ENCODE measurements around the gene RYR1. TPM values are rescaled to one million over a fixed set of nuclear protein-coding genes. Genes with fewer than 3 reads are reported as not detected.
"Not testable (repeated sequence)": the region's sequence is repeated elsewhere in the genome, so short reads cannot be mapped to it uniquely, and the experiment has no call there.

Gene RYR1
- total and polyA plus RNA-seq, 3 experiments from 2014 or later: 0.71 to 3.3 (median 1.4) TPM

- DNase-seq: no peak
- no peaks in the 10 kb centered on the region for H3K9me3 Mint-ChIP-seq
- H3K27me3 ChIP-seq (ENCODE audit: insufficient read depth, low read length, poor library complexity, severe bottlenecking): no peaks in the 10 kb centered on the region
- peaks cover 28% of the 10 kb centered on the region for H3K36me3 ChIP-seq (ENCODE audit: insufficient read depth, low read length)
- POLR2A ChIA-PET: no interaction called here
- H3K27ac ChIP-seq (ENCODE audit: low read depth, low read length): no peak overlapping the region
- H3K27ac Mint-ChIP-seq: peak overlapping the region in 1 of 8 donors; percentile 8
- CTCF ChIA-PET: no interaction called here
- no peak overlapping the region for H3K4me3 ChIP-seq (ENCODE audit: low read length)
- peak overlapping the region in 1 of 7 donors; percentile 40 for H3K4me3 Mint-ChIP-seq
- no peaks in the 10 kb centered on the region for H3K9me3 ChIP-seq (ENCODE audit: low read length)
- H3K4me1 ChIP-seq (ENCODE audit: insufficient read depth, low read length): no peaks in the 10 kb centered on the region
- peaks cover 6 to 13% (median 12%) of the 10 kb centered on the region in 3 donors for H3K4me1 Mint-ChIP-seq
- no peaks in the 10 kb centered on the region for H3K27me3 Mint-ChIP-seq
- H3K36me3 Mint-ChIP-seq: peaks cover 0 to 67% (median 16%) of the 10 kb centered on the region in 3 donors
Measured at GRCh38 chr19:38597075-38597474, 163.6 kb downstream of the RYR1 start.

- DNase-seq: no peak
- ChIA-PET POLR2A (no interaction called here), CTCF (interaction anchor here (0.7 kb wide), 1 partner anchor 17 kb away, joined by 3 read pairs; no protein-coding TSS in a partner anchor)
- H3K9me3 Mint-ChIP-seq: no peaks in the 10 kb centered on the region
- no peaks in the 10 kb centered on the region for H3K4me1 ChIP-seq (ENCODE audit: insufficient read depth, low read length)
- H3K4me1 Mint-ChIP-seq: peaks cover 6 to 13% (median 12%) of the 10 kb centered on the region in 3 donors
- H3K27ac Mint-ChIP-seq: peak overlapping the region in 1 of 8 donors; percentile 6
- H3K4me3 Mint-ChIP-seq: no peak overlapping the region
- no peaks in the 10 kb centered on the region for H3K27me3 ChIP-seq (ENCODE audit: insufficient read depth, low read length, poor library complexity, severe bottlenecking)
- H3K27ac ChIP-seq (ENCODE audit: low read depth, low read length): no peak overlapping the region
- H3K4me3 ChIP-seq (ENCODE audit: low read length): no peak overlapping the region
- H3K27me3 Mint-ChIP-seq: no peaks in the 10 kb centered on the region
- peaks cover 17% of the 10 kb centered on the region for H3K36me3 ChIP-seq (ENCODE audit: insufficient read depth, low read length)
- H3K36me3 Mint-ChIP-seq: peaks cover 0 to 54% (median 13%) of the 10 kb centered on the region in 3 donors
- no peaks in the 10 kb centered on the region for H3K9me3 ChIP-seq (ENCODE audit: low read length)
Measured at GRCh38 chr19:38599722-38600121, 166.2 kb downstream of the RYR1 start.

GRCh38 chr19:38602856-38603255 is 169.4 kb downstream of the RYR1 start:
- H3K4me3 ChIP-seq (ENCODE audit: low read length); H3K27ac Mint-ChIP-seq; H3K4me1 ChIP-seq (ENCODE audit: insufficient read depth, low read length); H3K9me3 ChIP-seq (ENCODE audit: low read length); H3K4me3 Mint-ChIP-seq; DNase-seq; H3K27ac ChIP-seq (ENCODE audit: low read depth, low read length); H3K27me3 Mint-ChIP-seq; POLR2A ChIA-PET; H3K27me3 ChIP-seq (ENCODE audit: insufficient read depth, low read length, poor library complexity, severe bottlenecking); H3K9me3 Mint-ChIP-seq; CTCF ChIA-PET: not testable (repeated sequence)
- peaks cover 15% of the 10 kb centered on the region for H3K36me3 ChIP-seq (ENCODE audit: insufficient read depth, low read length)
- Mint-ChIP-seq H3K4me1 (peaks cover 6 to 12% (median 10%) of the 10 kb centered on the region in 3 donors), H3K36me3 (peaks cover 5 to 52% (median 9%) of the 10 kb centered on the region in 3 donors)

GRCh38 chr19:38606131-38606530 is 172.6 kb downstream of the RYR1 start:
- no peaks in the 10 kb centered on the region for H3K9me3 ChIP-seq (ENCODE audit: low read length)
- ChIA-PET POLR2A (no interaction called here), CTCF (interaction anchor here (0.7 to 2.1 kb wide), 2 partner anchors 61 to 369 kb away, joined by 3 to 4 read pairs; no protein-coding TSS in a partner anchor)
- H3K4me3 ChIP-seq (ENCODE audit: low read length): no peak overlapping the region
- Mint-ChIP-seq H3K9me3 (no peaks in the 10 kb centered on the region), H3K27ac (peak overlapping the region in 2 of 8 donors; percentile 11 to 42), H3K27me3 (no peaks in the 10 kb centered on the region), H3K4me1 (peaks cover 5 to 16% (median 8%) of the 10 kb centered on the region in 3 donors), H3K4me3 (no peak overlapping the region), H3K36me3 (peaks cover 4 to 68% (median 7%) of the 10 kb centered on the region in 3 donors)
- no peak overlapping the region for H3K27ac ChIP-seq (ENCODE audit: low read depth, low read length)
- H3K36me3 ChIP-seq (ENCODE audit: insufficient read depth, low read length): peaks cover 32% of the 10 kb centered on the region
- no peak for DNase-seq
- no peaks in the 10 kb centered on the region for H3K4me1 ChIP-seq (ENCODE audit: insufficient read depth, low read length)
- no peaks in the 10 kb centered on the region for H3K27me3 ChIP-seq (ENCODE audit: insufficient read depth, low read length, poor library complexity, severe bottlenecking)

- POLR2A ChIA-PET: no interaction called here
- Histone ChIP-seq H3K27me3 (ENCODE audit: insufficient read depth, low read length, poor library complexity, severe bottlenecking) (no peaks in the 10 kb centered on the region), H3K36me3 (ENCODE audit: insufficient read depth, low read length) (peaks cover 25% of the 10 kb centered on the region), H3K9me3 (ENCODE audit: low read length) (no peaks in the 10 kb centered on the region), H3K4me3 (ENCODE audit: low read length) (no peak overlapping the region), H3K4me1 (ENCODE audit: insufficient read depth, low read length) (peaks cover 36% of the 10 kb centered on the region), H3K27ac (ENCODE audit: low read depth, low read length) (no peak overlapping the region)
- CTCF ChIA-PET: interaction anchor here (0.9 to 2.6 kb wide), 3 partner anchors 20 to 99 kb away, joined by 3 to 7 read pairs (median 4); no protein-coding TSS in a partner anchor
- H3K9me3 Mint-ChIP-seq: no peaks in the 10 kb centered on the region
- no peak for DNase-seq
- no peak overlapping the region for H3K4me3 Mint-ChIP-seq
- H3K27ac Mint-ChIP-seq: peak overlapping the region in 2 of 8 donors; percentile 36 to 47
- H3K4me1 Mint-ChIP-seq: peaks cover 45 to 71% (median 64%) of the 10 kb centered on the region in 3 donors
- H3K27me3 Mint-ChIP-seq: no peaks in the 10 kb centered on the region
- H3K36me3 Mint-ChIP-seq: peaks cover 13 to 74% (median 13%) of the 10 kb centered on the region in 3 donors
Measured at GRCh38 chr19:38614289-38614688, 180.8 kb downstream of the RYR1 start.

GRCh38 chr19:38615007-38615581 is 181.6 kb downstream of the RYR1 start:
- Mint-ChIP-seq H3K36me3 (peaks cover 13 to 74% (median 13%) of the 10 kb centered on the region in 3 donors), H3K4me1 (peaks cover 53 to 76% (median 72%) of the 10 kb centered on the region in 3 donors), H3K27me3 (no peaks in the 10 kb centered on the region), H3K9me3 (no peaks in the 10 kb centered on the region), H3K27ac (peak overlapping the region in 7 of 8 donors; percentile 27 to 94 (median 77)), H3K4me3 (peak overlapping the region; percentile 60 to 100 (median 82))
- H3K4me1 ChIP-seq (ENCODE audit: insufficient read depth, low read length): peaks cover 44% of the 10 kb centered on the region
- no peak overlapping the region for H3K4me3 ChIP-seq (ENCODE audit: low read length)
- no peak for DNase-seq
- ChIA-PET CTCF (interaction anchor here (1.7 to 2.6 kb wide), 2 partner anchors 19 to 34 kb away, joined by 4 to 7 read pairs; no protein-coding TSS in a partner anchor), POLR2A (no interaction called here)
- no peaks in the 10 kb centered on the region for H3K27me3 ChIP-seq (ENCODE audit: insufficient read depth, low read length, poor library complexity, severe bottlenecking)
- H3K9me3 ChIP-seq (ENCODE audit: low read length): no peaks in the 10 kb centered on the region
- H3K36me3 ChIP-seq (ENCODE audit: insufficient read depth, low read length): peaks cover 17% of the 10 kb centered on the region
- no peak overlapping the region for H3K27ac ChIP-seq (ENCODE audit: low read depth, low read length)

- peak overlapping the region; percentile 92 to 100 (median 99) for H3K27ac Mint-ChIP-seq
- no peaks in the 10 kb centered on the region for H3K27me3 Mint-ChIP-seq
- H3K4me3 ChIP-seq (ENCODE audit: low read length): peak overlapping the region; percentile 40
- H3K36me3 ChIP-seq (ENCODE audit: insufficient read depth, low read length): peaks cover 15% of the 10 kb centered on the region
- ChIA-PET CTCF (interaction anchor here (0.7 to 3.0 kb wide), 5 partner anchors 9 to 64 kb away, joined by 3 to 13 read pairs (median 4); no protein-coding TSS in a partner anchor), POLR2A (no interaction called here)
- peak overlapping the region; percentile 36 for H3K27ac ChIP-seq (ENCODE audit: low read depth, low read length)
- no peaks in the 10 kb centered on the region for H3K9me3 Mint-ChIP-seq
- no peaks in the 10 kb centered on the region for H3K9me3 ChIP-seq (ENCODE audit: low read length)
- DNase-seq: no peak
- H3K27me3 ChIP-seq (ENCODE audit: insufficient read depth, low read length, poor library complexity, severe bottlenecking): no peaks in the 10 kb centered on the region
- peaks cover 9 to 69% (median 11%) of the 10 kb centered on the region in 3 donors for H3K36me3 Mint-ChIP-seq
- peaks cover 51 to 74% (median 70%) of the 10 kb centered on the region in 3 donors for H3K4me1 Mint-ChIP-seq
- H3K4me3 Mint-ChIP-seq: peak overlapping the region; percentile 96 to 100 (median 99)
- peaks cover 49% of the 10 kb centered on the region for H3K4me1 ChIP-seq (ENCODE audit: insufficient read depth, low read length)
Measured at GRCh38 chr19:38616265-38616664, 182.8 kb downstream of the RYR1 start.

- Histone ChIP-seq H3K27me3 (ENCODE audit: insufficient read depth, low read length, poor library complexity, severe bottlenecking) (no peaks in the 10 kb centered on the region), H3K4me1 (ENCODE audit: insufficient read depth, low read length) (peaks cover 49% of the 10 kb centered on the region), H3K9me3 (ENCODE audit: low read length) (no peaks in the 10 kb centered on the region), H3K36me3 (ENCODE audit: insufficient read depth, low read length) (peaks cover 22% of the 10 kb centered on the region), H3K4me3 (ENCODE audit: low read length) (peak overlapping the region; percentile 75), H3K27ac (ENCODE audit: low read depth, low read length) (peak overlapping the region; percentile 40)
- peak overlapping the region; percentile 96 to 100 (median 99) for H3K4me3 Mint-ChIP-seq
- peaks cover 8 to 73% (median 14%) of the 10 kb centered on the region in 3 donors for H3K36me3 Mint-ChIP-seq
- no peaks in the 10 kb centered on the region for H3K27me3 Mint-ChIP-seq
- ChIA-PET POLR2A (interaction anchor here (1.1 kb wide), 1 partner anchor 60 kb away, joined by 3 read pairs; no protein-coding TSS in a partner anchor), CTCF (interaction anchor here (1.1 to 5.7 kb wide), 9 partner anchors 10 to 214 kb away, joined by 3 to 43 read pairs (median 6); partner anchors contain the start of gene FAM98C)
- H3K27ac Mint-ChIP-seq: peak overlapping the region; percentile 92 to 100 (median 99)
- peaks cover 52 to 77% (median 75%) of the 10 kb centered on the region in 3 donors for H3K4me1 Mint-ChIP-seq
- peak in 2 of 5 donors; percentile 4 to 15 for DNase-seq
- no peaks in the 10 kb centered on the region for H3K9me3 Mint-ChIP-seq
Measured at GRCh38 chr19:38617283-38617763, 183.8 kb downstream of the RYR1 start.

All from CD8-positive, alpha-beta memory T cell (primary cell).